GM12878 (cell line): ENCODE results near the gene ACSL1. TPM values are rescaled to one million over a fixed set of nuclear protein-coding genes. Genes with fewer than 3 reads are reported as not detected.

ENCODE experiments used
- ATAC-seq: fragments of 200-7000 bp; cut with Tn5 transposase; 3 replicates; pipeline ENCODE4 v1.9.1; 2020; ENCODE audit warnings: mild to moderate bottlenecking, moderate library complexity
- BruUV-seq: library from RNA; stranded (reverse); fragments of 400-500 nt; replicated peaks from 2 replicates; lab custom pipeline; 2021; lab: Mats Ljungman, UMichigan
- CTCF ChIA-PET: fragments of 300-600 bp; sonication (Branson Sonifier 250); formaldehyde crosslinking; extraction: SDS; loops from one replicate; lab custom pipeline; 2021; ENCODE audit warnings: inconsistent platforms; lab: Yijun Ruan, JAX
- POLR2A ChIA-PET: fragments of 350-600 bp; formaldehyde crosslinking; extraction: SDS; loops from one replicate; lab custom pipeline; 2021; ENCODE audit warnings: inconsistent platforms; lab: Charles Lee
- RAD21 ChIA-PET: fragments of 300-600 bp; sonication (Branson Sonifier 250); formaldehyde crosslinking; loops from one replicate; lab custom pipeline; 2023; ENCODE audit warnings: antibody characterized with exemption; ENCODE audit not compliant: unreplicated experiment; lab: Charles Lee
- SMC1A ChIA-PET: fragments of 300-600 bp; sonication (Branson Sonifier 250); formaldehyde crosslinking; loops from one replicate; lab custom pipeline; 2023; ENCODE audit not compliant: unreplicated experiment, uncharacterized antibody; lab: Charles Lee
- DNase-seq: peaks from one replicate; pipeline ENCODE4 v3.0.0-alpha.2; 2011; ENCODE audit warnings: low read depth, low spot score
- FAIRE-seq: peaks from 3 replicates; lab custom pipeline; 2011; peaks lifted over from hg19 to GRCh38; lab: Jason Lieb, UNC
- H2AFZ ChIP-seq: 2 replicates; pipeline ENCODE4 v1.6.0; 2011; ENCODE audit warnings: low read depth, low read length, control low read depth; ENCODE audit not compliant: control insufficient read depth
- H3K27ac ChIP-seq: 2 replicates; pipeline ENCODE4 v1.5.1; 2011; ENCODE audit warnings: control low read depth; ENCODE audit not compliant: control insufficient read depth, insufficient read depth
- H3K27me3 ChIP-seq, 2 experiments: replicated peaks in 1 of 2; 2 replicates each; pipeline versions ENCODE4 v1.6.0 to v1.6.1; 2011; ENCODE audit warnings: low read length in 1 of 2; ENCODE audit not compliant: control insufficient read depth in 2 of 2, insufficient read depth in 2 of 2
- H3K36me3 ChIP-seq, 2 experiments: 2 replicates each; pipeline ENCODE4 v1.5.1; 2011; ENCODE audit warnings: low read length in 1 of 2; ENCODE audit not compliant: control insufficient read depth in 2 of 2, insufficient read depth in 2 of 2
- H3K4me1 ChIP-seq: 2 replicates; pipeline ENCODE4 v1.6.1; 2011; ENCODE audit warnings: mild to moderate bottlenecking, low read length, moderate library complexity, mixed read lengths; ENCODE audit not compliant: control insufficient read depth, insufficient read depth
- H3K4me2 ChIP-seq: 2 replicates; pipeline ENCODE4 v1.6.0; 2011; ENCODE audit warnings: control low read depth; ENCODE audit not compliant: control insufficient read depth, insufficient read depth
- H3K4me3 ChIP-seq: fragments of 200-600 bp; sonication (generic); 2 replicates; pipeline ENCODE4 v1.5.1; 2016
- H3K79me2 ChIP-seq: 2 replicates; pipeline ENCODE4 v1.6.0; 2011; ENCODE audit warnings: low read length; ENCODE audit not compliant: control insufficient read depth, insufficient read depth
- H3K9ac ChIP-seq: 2 replicates; pipeline ENCODE4 v1.8.0; 2011; ENCODE audit warnings: low read length, control low read depth, mixed read lengths; ENCODE audit not compliant: control insufficient read depth, insufficient read depth
- H3K9me3 ChIP-seq: replicated peaks from 3 replicates; pipeline ENCODE4 v1.5.1; 2011; ENCODE audit warnings: mild to moderate bottlenecking, low read length; ENCODE audit not compliant: control insufficient read depth, insufficient read depth
- H4K20me1 ChIP-seq: 2 replicates; pipeline ENCODE4 v1.6.0; 2011; ENCODE audit not compliant: control insufficient read depth, insufficient read depth
- BHLHE40 ChIP-seq, 2 experiments: fragments of 450-650 bp in 1 of 2; IDR thresholded peaks; 2 replicates each; pipeline ENCODE4 v1.6.1; 2011 to 2017; ENCODE audit warnings: low read depth in 2 of 2, borderline replicate concordance in 1 of 2, improper control_type of control experiment in 1 of 2, low read length in 1 of 2, mild to moderate bottlenecking in 1 of 2
- CEBPZ ChIP-seq: fragments of 150-350 bp; IDR thresholded peaks from 2 replicates; pipeline ENCODE4 v1.6.1; 2016; ENCODE audit warnings: low read depth, low read length
- HCFC1 ChIP-seq: fragments of 150-350 bp; IDR thresholded peaks from 2 replicates; pipeline ENCODE4 v1.6.1; 2014; ENCODE audit warnings: low read length
- KLF5 ChIP-seq: fragments of 450-650 bp; IDR thresholded peaks from 2 replicates; pipeline ENCODE4 v1.6.1; 2014; ENCODE audit warnings: mild to moderate bottlenecking; ENCODE audit not compliant: partially characterized antibody
- SMAD1 ChIP-seq: fragments of 450-650 bp; IDR thresholded peaks from 2 replicates; pipeline ENCODE4 v1.6.1; 2018; ENCODE audit warnings: mild to moderate bottlenecking, low read depth; ENCODE audit not compliant: partially characterized antibody
- SMC3 ChIP-seq: IDR thresholded peaks from 2 replicates; pipeline ENCODE4 v1.6.1; 2011; ENCODE audit warnings: low read length, improper control_type of control experiment, borderline replicate concordance
- WGBS: methylation state at CpG from one replicate; pipeline ENCODE4 v1.1.6; 2016; ENCODE audit warnings: low lambda C conversion rate; ENCODE audit not compliant: insufficient replicate concordance, insufficient coverage; ENCODE audit errors: missing lambda C conversion rate; 5-methylcytosine and 5-hydroxymethylcytosine counted together
- in situ Hi-C: fragments of 300-500 bp; cut with MboI; formaldehyde crosslinking; loops from 9 replicates; pipeline ENCODE4 v1.14.3; 2018; ENCODE audit warnings: mixed read lengths
- intact Hi-C: fragments of 100-400 bp; cut with micrococcal nuclease; formaldehyde crosslinking; loops from one replicate; pipeline ENCODE4 v1.14.2; 2022; ENCODE audit not compliant: unreplicated experiment
- polyA plus RNA-seq, 11 experiments: library from polyadenylated mRNA; depleted of rRNA in 4 of 11; unstranded in 6 of 11; stranded (reverse) in 5 of 11; fragments of >200 nt; fragmentation: Nextera tagmentation in 4 of 11; fragmentation: Illumina TruSeq in 1 of 11; extraction: Ambion mirVana in 4 of 11; extraction: Trizol in 1 of 11; gene quantifications; 1 replicate in 1 of 11; 2 replicates in 10 of 11; pipeline versions ENCODE4 v1.2.1 to v1.2.3, GENCODE V29; 2011 to 2016; ENCODE audit warnings: inconsistent platforms in 2 of 11, missing spikeins in 2 of 11, low read depth in 1 of 11
- total RNA-seq, 4 experiments: library from RNA; depleted of rRNA in 3 of 4; stranded (reverse); fragments of >200 nt in 3 of 4; fragmentation: Illumina TruSeq in 1 of 4; extraction: Trizol in 1 of 4; gene quantifications; 2 replicates each; pipeline versions ENCODE4 v1.2.1 to v1.2.3, GENCODE V29; 2013 to 2021

Gene ACSL1
- total and polyA plus RNA-seq, 10 of the 15 experiments (the other 5 are each of a cell fraction or from before 2014, with no cell fraction given): 30.7 to 68.1 (median 58.7) TPM

GRCh38 chr4:184810720-184811119 is 15.0 kb downstream of the ACSL1 start:
- ChIA-PET RAD21 (interaction anchor here (1.0 kb wide), 1 partner anchor 9 kb away, joined by 3 read pairs; no protein-coding TSS in a partner anchor), SMC1A (interaction anchor here (0.8 to 1.4 kb wide), 2 partner anchors 25 to 38 kb away, joined by 3 read pairs; no protein-coding TSS in a partner anchor), CTCF (interaction anchor here (1.6 kb wide), 1 partner anchor 59 kb away, joined by 4 read pairs; no protein-coding TSS in a partner anchor), POLR2A (no interaction called here)
- no peak overlapping the region for H2AFZ ChIP-seq
- no peak overlapping the region for H3K9ac ChIP-seq
- H4K20me1 ChIP-seq: peaks cover 4% of the 10 kb centered on the region; the same call in 1 of the 2 replicates
- no peak overlapping the region for H3K4me2 ChIP-seq
- H3K4me1 ChIP-seq: peaks cover 30% of the 10 kb centered on the region
- WGBS: 86% methylated on average over 10 of the region's 10 CpGs
- H3K27ac ChIP-seq: no peak overlapping the region
- no peak overlapping the region for H3K4me3 ChIP-seq
- no peak for FAIRE-seq
- H3K9me3 ChIP-seq: no peaks in the 10 kb centered on the region
- no TSS peak for BruUV-seq
- intact Hi-C loops (loop anchor here (10.0 kb wide), 3 partner anchors 166 to 526 kb away; partner anchors contain the start of genes CASP3 and PRIMPOL), in situ Hi-C loops (no loop called here)
- peaks cover 74% of the 10 kb centered on the region for H3K79me2 ChIP-seq
- TF ChIP-seq SMC3 (no peak), HCFC1 (no peak), BHLHE40 (IDR thresholded peaks at IDR 0.05; ENCODE audit: borderline replicate concordance in 1 of 2, low read depth in 2 of 2, low read length in 1 of 2) (no peak), KLF5 (no peak), CEBPZ (no peak), SMAD1 (no peak)
- no peaks in the 10 kb centered on the region; a peak in 1 of 4 replicates for H3K27me3 ChIP-seq
- DNase-seq: no peak
- H3K36me3 ChIP-seq: peaks cover 6 to 8% of the 10 kb centered on the region in 2 experiments; a peak in 3 of 4 replicates
- no peak for ATAC-seq
